A549 (cell line): Measurements from ENCODE around the gene FAM177B. TPM values are rescaled to one million over a fixed set of nuclear protein-coding genes. Genes with fewer than 3 reads are reported as not detected.

ENCODE experiments used
- ATAC-seq, 2 experiments: fragments of 200-7000 bp in 1 of 2; fragments of >200 bp in 1 of 2; cut with Nextera tagmentation in 1 of 2; cut with Tn5 transposase in 1 of 2; 3 replicates each; pipeline versions ENCODE4 v1.8.0 to v1.9.1; 2018 to 2020; ENCODE audit warnings: mild to moderate bottlenecking in 1 of 2, moderate library complexity in 1 of 2
- CTCF ChIA-PET: fragments of 300-600 bp; sonication (Branson Sonifier 250); formaldehyde crosslinking; extraction: SDS; loops from one replicate; lab custom pipeline; 2021; ENCODE audit warnings: antibody characterized with exemption, inconsistent platforms; lab: Yijun Ruan, JAX
- POLR2A ChIA-PET: fragments of 350-600 bp; formaldehyde crosslinking; extraction: SDS; loops from one replicate; lab custom pipeline; 2021; ENCODE audit warnings: antibody characterized with exemption, inconsistent platforms; lab: Yijun Ruan, JAX
- DNase-seq, 2 experiments: peaks; one replicate each; pipeline versions ENCODE4 v3.0.0 to v3.0.0-alpha.2; 2011 to 2016; ENCODE audit warnings: low read depth in 1 of 2, low spot score in 1 of 2
- FAIRE-seq: peaks from 2 replicates; lab custom pipeline; 2011; peaks lifted over from hg19 to GRCh38; lab: Jason Lieb, UNC
- H3K27ac ChIP-seq, 2 experiments: fragments of >200 bp; sonication (Bioruptor Twin); formaldehyde crosslinking; 3 replicates each; pipeline ENCODE4 v1.5.1; 2016 to 2017
- H3K4me1 ChIP-seq: fragments of >200 bp; sonication (Bioruptor Twin); formaldehyde crosslinking; 3 replicates; pipeline ENCODE4 v1.6.1; 2016
- H3K4me2 ChIP-seq: fragments of >200 bp; sonication (Bioruptor Twin); formaldehyde crosslinking; 3 replicates; pipeline ENCODE4 v1.6.1; 2016
- H3K4me3 ChIP-seq: fragments of >200 bp; sonication (Bioruptor Twin); formaldehyde crosslinking; 3 replicates; pipeline ENCODE4 v1.5.1; 2016
- H3K9me3 ChIP-seq: fragments of >200 bp; sonication (Bioruptor Twin); formaldehyde crosslinking; 3 replicates; pipeline ENCODE4 v1.6.1; 2016
- BHLHE40 ChIP-seq: IDR thresholded peaks from 2 replicates; pipeline ENCODE4 v1.6.1; 2012; ENCODE audit warnings: low read depth, low read length, inconsistent platforms
- EHMT2 ChIP-seq: fragments of 200-600 bp; sonication (generic); IDR thresholded peaks from 2 replicates; pipeline ENCODE4 v1.6.1; 2016; ENCODE audit warnings: antibody characterized with exemption, low read depth, mild to moderate bottlenecking, moderate library complexity
- ELK1 ChIP-seq: fragments of 150-350 bp; IDR thresholded peaks from 2 replicates; pipeline ENCODE4 v1.6.1; 2014; ENCODE audit warnings: low read depth, mild to moderate bottlenecking, low read length
- FOSB ChIP-seq: fragments of 250-450 bp; sonication (Bioruptor Pico); IDR thresholded peaks from 2 replicates; pipeline ENCODE4 v1.5.0; 2020; ENCODE audit warnings: mild to moderate bottlenecking, moderate library complexity
- FOXS1 ChIP-seq: fragments of 250-450 bp; sonication (Bioruptor Pico); IDR thresholded peaks from 2 replicates; pipeline ENCODE4 v1.5.0; 2020; ENCODE audit warnings: mild to moderate bottlenecking, moderate library complexity
- GATA3 ChIP-seq: IDR thresholded peaks from 2 replicates; pipeline ENCODE4 v1.6.1; 2012; ENCODE audit warnings: borderline replicate concordance
- HOXB5 ChIP-seq: fragments of 250-450 bp; sonication (Bioruptor Pico); IDR thresholded peaks from 2 replicates; pipeline ENCODE4 v1.5.0; 2020; ENCODE audit warnings: mild to moderate bottlenecking, moderate library complexity
- JUNB ChIP-seq: fragments of >200 bp; sonication (Bioruptor Twin); formaldehyde crosslinking; IDR thresholded peaks from 2 replicates; pipeline ENCODE4 v1.6.1; 2016
- KDM1A ChIP-seq: fragments of 200-600 bp; sonication (generic); IDR thresholded peaks from 2 replicates; pipeline ENCODE4 v1.6.1; 2016; ENCODE audit warnings: low read depth, mild to moderate bottlenecking
- MAZ ChIP-seq: fragments of 150-350 bp; IDR thresholded peaks from 2 replicates; pipeline ENCODE4 v1.6.1; 2014; ENCODE audit warnings: antibody characterized with exemption, low read depth, low read length, borderline replicate concordance
- MYC ChIP-seq: IDR thresholded peaks from 2 replicates; pipeline ENCODE4 v1.6.1; 2012; ENCODE audit warnings: mild to moderate bottlenecking, inconsistent platforms, low read length, improper control_type of control experiment, borderline replicate concordance
- NFE2L2 ChIP-seq: fragments of 150-350 bp; conservative IDR thresholded peaks from 2 replicates; pipeline ENCODE4 v1.6.1; 2014; ENCODE audit warnings: low read length
- NPAS2 ChIP-seq: fragments of 250-450 bp; sonication (Bioruptor Pico); IDR thresholded peaks from 2 replicates; pipeline ENCODE4 v1.8.0; 2022; ENCODE audit warnings: mild to moderate bottlenecking, moderate library complexity, borderline replicate concordance
- NR3C1 ChIP-seq: fragments of >200 bp; sonication (Bioruptor Twin); formaldehyde crosslinking; IDR thresholded peaks from 3 replicates; pipeline ENCODE4 v1.6.1; 2017
- PHF8 ChIP-seq: fragments of 200-600 bp; sonication (generic); IDR thresholded peaks from 2 replicates; pipeline ENCODE4 v1.6.1; 2016; ENCODE audit warnings: low read depth, mild to moderate bottlenecking, antibody characterized with exemption, moderate library complexity, borderline replicate concordance
- RAD21 ChIP-seq, 2 experiments: fragments of >200 bp in 1 of 2; sonication (Bioruptor Twin) in 1 of 2; formaldehyde crosslinking in 1 of 2; IDR thresholded peaks in 1 of 2; conservative IDR thresholded peaks in 1 of 2; 2 replicates in 1 of 2; 3 replicates in 1 of 2; pipeline ENCODE4 v1.6.1; 2012 to 2018; ENCODE audit warnings: inconsistent platforms in 1 of 2
- RARB ChIP-seq: fragments of 250-450 bp; sonication (Bioruptor Pico); IDR thresholded peaks from 2 replicates; pipeline ENCODE4 v1.8.0; 2021; ENCODE audit warnings: mild to moderate bottlenecking, moderate library complexity
- RCOR1 ChIP-seq: fragments of 150-350 bp; IDR thresholded peaks from 2 replicates; pipeline ENCODE4 v1.6.1; 2014; ENCODE audit warnings: antibody characterized with exemption, low read length, low read depth
- RNF2 ChIP-seq: fragments of 200-600 bp; sonication (generic); IDR thresholded peaks from 2 replicates; pipeline ENCODE4 v1.6.1; 2016; ENCODE audit warnings: low read depth, mild to moderate bottlenecking, antibody characterized with exemption, moderate library complexity, borderline replicate concordance
- TFCP2L1 ChIP-seq: fragments of 250-450 bp; sonication (Bioruptor Pico); IDR thresholded peaks from 2 replicates; pipeline ENCODE4 v1.5.0; 2021; ENCODE audit warnings: mild to moderate bottlenecking
- TP53 ChIP-seq: fragments of 250-450 bp; sonication (Bioruptor Pico); IDR thresholded peaks from 2 replicates; pipeline ENCODE4 v1.5.0; 2021; ENCODE audit warnings: mild to moderate bottlenecking, moderate library complexity
- USF2 ChIP-seq: fragments of 450-650 bp; IDR thresholded peaks from 2 replicates; pipeline ENCODE4 v1.6.1; 2014; ENCODE audit warnings: antibody characterized with exemption
- ZC3H11A ChIP-seq: fragments of 450-650 bp; IDR thresholded peaks from 2 replicates; pipeline ENCODE4 v1.6.1; 2014; ENCODE audit warnings: antibody characterized with exemption, mild to moderate bottlenecking
- ZFP36 ChIP-seq: fragments of 450-650 bp; IDR thresholded peaks from 2 replicates; pipeline ENCODE4 v1.6.1; 2014; ENCODE audit warnings: borderline replicate concordance; ENCODE audit not compliant: partially characterized antibody
- ZNF302 ChIP-seq: fragments of 250-450 bp; sonication (Bioruptor Pico); IDR thresholded peaks from 2 replicates; pipeline ENCODE4 v1.9.0; 2021; ENCODE audit warnings: inconsistent platforms, mild to moderate bottlenecking, moderate library complexity
- ZSCAN20 ChIP-seq: fragments of 250-450 bp; sonication (Bioruptor Pico); IDR thresholded peaks from 2 replicates; pipeline ENCODE4 v1.8.0; 2022; ENCODE audit warnings: mild to moderate bottlenecking, moderate library complexity
- WGBS: methylation state at CpG from one replicate; pipeline ENCODE4 v1.1.6; 2017; ENCODE audit errors: missing lambda C conversion rate; 5-methylcytosine and 5-hydroxymethylcytosine counted together
- polyA plus RNA-seq, 4 experiments: library from polyadenylated mRNA; depleted of rRNA in 3 of 4; stranded (reverse); fragments of >200 nt; fragmentation: RNase III in 1 of 4; extraction: RNeasy Plus Mini Kit Qiagen cat#74134 plus additional on column Dnase treatment in 1 of 4; gene quantifications; 2 replicates in 3 of 4; 3 replicates in 1 of 4; pipeline ENCODE4 v1.2.3, GENCODE V29; 2011 to 2017
- TF ChIP-seq, protein P1 (sequence below): IDR thresholded peaks from 2 replicates; pipeline ENCODE4 v1.6.1; 2012
- TF ChIP-seq, protein P2 (sequence below): fragments of >200 bp; sonication (Bioruptor Twin); formaldehyde crosslinking; IDR thresholded peaks from 2 replicates; pipeline ENCODE4 v1.6.1; 2016
- TF ChIP-seq, protein P3 (sequence below): IDR thresholded peaks from 2 replicates; pipeline ENCODE4 v1.6.1; 2012

The FAM177B gene
- polyA plus RNA-seq, 2 of the 4 experiments (the other 2 are of a cell fraction), result not detected

DNA sequence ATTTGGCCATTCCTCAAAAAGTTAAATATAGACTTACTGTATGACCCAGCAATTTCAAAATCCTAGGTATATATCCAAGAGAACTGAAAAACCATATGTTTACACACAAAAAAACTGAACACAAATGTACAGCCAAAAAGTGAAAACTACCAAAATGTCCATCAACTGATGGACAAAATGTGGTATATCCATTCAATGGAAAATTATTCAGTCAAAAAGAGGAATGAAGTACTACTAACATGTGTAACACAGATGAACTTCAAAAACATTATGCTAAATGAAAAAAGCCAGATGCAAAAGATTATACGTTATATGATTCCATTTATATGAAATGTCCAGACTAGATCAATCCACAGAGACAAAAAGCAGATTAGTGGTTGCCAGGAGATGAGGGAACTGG is 32.7 kb upstream of the FAM177B start:
- H3K4me2 ChIP-seq, result no peak overlapping the region
- POLR2A ChIA-PET, result no interaction called here
- ATAC-seq, result no peak
- 95% methylated on average over 1 of the region's 1 CpG for WGBS
- FAIRE-seq, result peak; percentile 7
- TF ChIP-seq FOSB (CRISPR knock-in tag) (no peak), MAZ (no peak), RARB (no peak), MYC (no peak), ZSCAN20 (CRISPR knock-in tag) (no peak), TP53 (CRISPR knock-in tag) (no peak), FOXS1 (CRISPR knock-in tag) (no peak), RCOR1 (no peak), RAD21 (conservative IDR thresholded peaks at IDR 0.05 in 1 of 2, IDR thresholded peaks at IDR 0.05 in 1 of 2) (no peak), EHMT2 (no peak), JUNB (no peak), ZNF302 (CRISPR knock-in tag) (no peak), RNF2 (no peak), KDM1A (no peak)
- TF ChIP-seq, protein P1, sequence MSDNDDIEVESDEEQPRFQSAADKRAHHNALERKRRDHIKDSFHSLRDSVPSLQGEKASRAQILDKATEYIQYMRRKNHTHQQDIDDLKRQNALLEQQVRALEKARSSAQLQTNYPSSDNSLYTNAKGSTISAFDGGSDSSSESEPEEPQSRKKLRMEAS, result no peak
- TF ChIP-seq, protein P2, sequence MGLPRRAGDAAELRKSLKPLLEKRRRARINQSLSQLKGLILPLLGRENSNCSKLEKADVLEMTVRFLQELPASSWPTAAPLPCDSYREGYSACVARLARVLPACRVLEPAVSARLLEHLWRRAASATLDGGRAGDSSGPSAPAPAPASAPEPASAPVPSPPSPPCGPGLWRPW, result no peak
- no peak for DNase-seq
- H3K4me3 ChIP-seq, result no peak overlapping the region
- CTCF ChIA-PET, result no interaction called here
- peaks cover 9% of the 10 kb centered on the region; the same call in 1 of the 3 replicates for H3K9me3 ChIP-seq
- H3K27ac ChIP-seq, result no peak overlapping the region
- peaks cover 4% of the 10 kb centered on the region; the same call in 1 of the 3 replicates for H3K4me1 ChIP-seq

GRCh38 chr1:222706815-222707214 is 30.2 kb upstream of the FAM177B start:
- 69% methylated on average over 4 of the region's 4 CpGs for WGBS
- Histone ChIP-seq H3K27ac (no peak overlapping the region), H3K4me2 (no peak overlapping the region), H3K4me3 (no peak overlapping the region), H3K9me3 (peaks cover 9% of the 10 kb centered on the region; the same call in 1 of the 3 replicates), H3K4me1 (peaks cover 20% of the 10 kb centered on the region)
- no peak for TF ChIP-seq EHMT2
- TF ChIP-seq RCOR1, result no peak
- TF ChIP-seq, protein P3, sequence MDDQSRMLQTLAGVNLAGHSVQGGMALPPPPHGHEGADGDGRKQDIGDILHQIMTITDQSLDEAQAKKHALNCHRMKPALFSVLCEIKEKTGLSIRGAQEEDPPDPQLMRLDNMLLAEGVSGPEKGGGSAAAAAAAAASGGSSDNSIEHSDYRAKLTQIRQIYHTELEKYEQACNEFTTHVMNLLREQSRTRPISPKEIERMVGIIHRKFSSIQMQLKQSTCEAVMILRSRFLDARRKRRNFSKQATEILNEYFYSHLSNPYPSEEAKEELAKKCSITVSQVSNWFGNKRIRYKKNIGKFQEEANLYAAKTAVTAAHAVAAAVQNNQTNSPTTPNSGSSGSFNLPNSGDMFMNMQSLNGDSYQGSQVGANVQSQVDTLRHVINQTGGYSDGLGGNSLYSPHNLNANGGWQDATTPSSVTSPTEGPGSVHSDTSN, result no peak
- TF ChIP-seq ZC3H11A, result no peak
- TF ChIP-seq NPAS2 (CRISPR knock-in tag), result no peak
- TF ChIP-seq, protein P1, result no peak
- no peak for TF ChIP-seq BHLHE40
- TF ChIP-seq FOSB (CRISPR knock-in tag), result no peak
- no peak for TF ChIP-seq ZFP36
- POLR2A ChIA-PET, result no interaction called here
- DNase-seq (no peak), FAIRE-seq (no peak), ATAC-seq (no peak)
- CTCF ChIA-PET, result no interaction called here

- ATAC-seq (no peak), FAIRE-seq (no peak), DNase-seq (no peak)
- POLR2A ChIA-PET, result no interaction called here
- Histone ChIP-seq H3K27ac (no peak overlapping the region), H3K4me3 (no peak overlapping the region), H3K9me3 (peaks cover 1% of the 10 kb centered on the region; the same call in 1 of the 3 replicates), H3K4me2 (peak overlapping the region; percentile 97; the same call in 2 of the 3 replicates), H3K4me1 (peaks cover 20% of the 10 kb centered on the region)
- WGBS, result 91% methylated on average over 5 of the region's 5 CpGs
- CTCF ChIA-PET, result interaction anchor here (1.1 to 1.3 kb wide), 3 partner anchors 75 to 372 kb away, joined by 3 to 4 read pairs (median 3); no protein-coding TSS in a partner anchor
- TF ChIP-seq PHF8 (no peak), RCOR1 (no peak), NFE2L2 (no peak), GATA3 (no peak), NPAS2 (CRISPR knock-in tag) (no peak), TP53 (CRISPR knock-in tag) (no peak), ELK1 (no peak), TFCP2L1 (CRISPR knock-in tag) (no peak), USF2 (no peak), NR3C1 (no peak), HOXB5 (CRISPR knock-in tag) (no peak)
These were observed 27.3 kb upstream of the FAM177B start for GRCh38 chr1:222709700-222710153.
